HL-60 (cell line): ENCODE measurements around the gene CYP4F3.

ENCODE experiments used
- DNase-seq, 2 experiments: peaks; one replicate each; pipeline ENCODE4 v3.0.0-alpha.2; 2010 to 2020; ENCODE audit warnings: low read depth in 1 of 2, low spot score in 1 of 2
- H3K27ac ChIP-seq: fragments of 250-450 bp; sonication (Bioruptor Pico); replicated peaks from 2 replicates; pipeline ENCODE4 v1.5.1; 2020; ENCODE audit warnings: mild to moderate bottlenecking, moderate library complexity
- H3K27me3 ChIP-seq: fragments of 250-450 bp; sonication (Bioruptor Pico); 2 replicates; pipeline ENCODE4 v1.5.1; 2021; ENCODE audit warnings: mild to moderate bottlenecking, moderate library complexity; ENCODE audit not compliant: insufficient read depth, poor library complexity, severe bottlenecking
- H3K4me3 ChIP-seq: replicated peaks from 2 replicates; pipeline ENCODE4 v1.5.1; 2011; ENCODE audit warnings: mild to moderate bottlenecking, control low read depth, low read length; ENCODE audit not compliant: insufficient read depth
- GABPA ChIP-seq: IDR thresholded peaks from 2 replicates; pipeline ENCODE4 v1.6.1; 2012; ENCODE audit warnings: low read depth
- POLR2AphosphoS5 ChIP-seq: IDR thresholded peaks from 2 replicates; pipeline ENCODE4 v1.6.1; 2012; ENCODE audit warnings: low read depth
- SPI1 ChIP-seq: IDR thresholded peaks from 2 replicates; pipeline ENCODE4 v1.6.1; 2012; ENCODE audit warnings: low read depth, mild to moderate bottlenecking, borderline replicate concordance
- TF ChIP-seq, protein P1 (sequence below): IDR thresholded peaks from 2 replicates; pipeline ENCODE4 v1.6.1; 2012; ENCODE audit warnings: low read depth; ENCODE audit not compliant: insufficient replicate concordance
- TF ChIP-seq, protein P2 (sequence below): IDR thresholded peaks from one replicate; pipeline ENCODE4 v1.5.1; 2011; ENCODE audit warnings: low read length, control low read depth, inconsistent platforms; ENCODE audit not compliant: insufficient read depth

CYP4F3 gene

DNA sequence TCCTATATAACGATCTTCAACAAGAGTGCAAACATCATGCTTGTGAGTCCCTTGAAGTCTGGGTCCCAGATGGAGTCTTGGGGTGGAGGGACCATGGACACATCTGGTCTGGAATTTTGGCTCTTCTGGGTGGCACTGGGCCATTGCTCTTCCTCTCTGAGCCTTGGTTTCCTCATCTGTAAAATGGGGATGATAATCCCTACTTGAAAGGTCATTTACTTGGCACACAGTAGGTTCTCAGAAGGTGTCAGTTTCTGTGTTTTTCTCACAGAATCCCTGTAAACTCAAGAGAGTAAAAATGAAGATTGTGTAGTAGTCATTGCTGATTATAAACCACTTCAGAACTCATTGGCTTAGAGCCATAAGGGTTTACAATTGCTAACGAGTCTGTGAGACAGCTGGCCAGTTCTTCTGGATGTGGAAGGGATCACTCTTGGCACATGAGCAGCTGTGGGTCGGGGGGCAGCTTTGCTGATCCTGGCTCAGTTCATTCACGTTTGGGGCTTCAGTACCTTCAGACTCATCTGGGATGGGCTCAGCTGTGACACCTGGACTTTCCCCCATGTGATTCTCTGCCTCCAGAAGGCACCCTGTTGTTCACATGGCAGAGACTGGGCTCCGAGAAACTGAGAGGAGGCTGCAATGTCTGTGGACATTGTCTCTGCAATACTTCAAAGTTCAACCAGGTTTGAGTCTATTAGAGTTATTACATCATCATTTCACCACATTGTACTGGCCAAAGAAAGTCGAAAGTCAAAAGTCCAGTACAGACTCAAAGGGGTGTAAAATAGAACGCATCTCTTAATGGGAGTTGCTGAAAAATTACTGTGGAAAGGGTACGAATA is 40.0 kb downstream of the CYP4F3 start:
- H3K27me3 ChIP-seq, result no peaks in the 10 kb centered on the region
- TF ChIP-seq POLR2AphosphoS5 (no peak), GABPA (no peak), SPI1 (no peak)
- TF ChIP-seq, protein P1, sequence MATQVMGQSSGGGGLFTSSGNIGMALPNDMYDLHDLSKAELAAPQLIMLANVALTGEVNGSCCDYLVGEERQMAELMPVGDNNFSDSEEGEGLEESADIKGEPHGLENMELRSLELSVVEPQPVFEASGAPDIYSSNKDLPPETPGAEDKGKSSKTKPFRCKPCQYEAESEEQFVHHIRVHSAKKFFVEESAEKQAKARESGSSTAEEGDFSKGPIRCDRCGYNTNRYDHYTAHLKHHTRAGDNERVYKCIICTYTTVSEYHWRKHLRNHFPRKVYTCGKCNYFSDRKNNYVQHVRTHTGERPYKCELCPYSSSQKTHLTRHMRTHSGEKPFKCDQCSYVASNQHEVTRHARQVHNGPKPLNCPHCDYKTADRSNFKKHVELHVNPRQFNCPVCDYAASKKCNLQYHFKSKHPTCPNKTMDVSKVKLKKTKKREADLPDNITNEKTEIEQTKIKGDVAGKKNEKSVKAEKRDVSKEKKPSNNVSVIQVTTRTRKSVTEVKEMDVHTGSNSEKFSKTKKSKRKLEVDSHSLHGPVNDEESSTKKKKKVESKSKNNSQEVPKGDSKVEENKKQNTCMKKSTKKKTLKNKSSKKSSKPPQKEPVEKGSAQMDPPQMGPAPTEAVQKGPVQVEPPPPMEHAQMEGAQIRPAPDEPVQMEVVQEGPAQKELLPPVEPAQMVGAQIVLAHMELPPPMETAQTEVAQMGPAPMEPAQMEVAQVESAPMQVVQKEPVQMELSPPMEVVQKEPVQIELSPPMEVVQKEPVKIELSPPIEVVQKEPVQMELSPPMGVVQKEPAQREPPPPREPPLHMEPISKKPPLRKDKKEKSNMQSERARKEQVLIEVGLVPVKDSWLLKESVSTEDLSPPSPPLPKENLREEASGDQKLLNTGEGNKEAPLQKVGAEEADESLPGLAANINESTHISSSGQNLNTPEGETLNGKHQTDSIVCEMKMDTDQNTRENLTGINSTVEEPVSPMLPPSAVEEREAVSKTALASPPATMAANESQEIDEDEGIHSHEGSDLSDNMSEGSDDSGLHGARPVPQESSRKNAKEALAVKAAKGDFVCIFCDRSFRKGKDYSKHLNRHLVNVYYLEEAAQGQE, result no peak
- TF ChIP-seq, protein P2, sequence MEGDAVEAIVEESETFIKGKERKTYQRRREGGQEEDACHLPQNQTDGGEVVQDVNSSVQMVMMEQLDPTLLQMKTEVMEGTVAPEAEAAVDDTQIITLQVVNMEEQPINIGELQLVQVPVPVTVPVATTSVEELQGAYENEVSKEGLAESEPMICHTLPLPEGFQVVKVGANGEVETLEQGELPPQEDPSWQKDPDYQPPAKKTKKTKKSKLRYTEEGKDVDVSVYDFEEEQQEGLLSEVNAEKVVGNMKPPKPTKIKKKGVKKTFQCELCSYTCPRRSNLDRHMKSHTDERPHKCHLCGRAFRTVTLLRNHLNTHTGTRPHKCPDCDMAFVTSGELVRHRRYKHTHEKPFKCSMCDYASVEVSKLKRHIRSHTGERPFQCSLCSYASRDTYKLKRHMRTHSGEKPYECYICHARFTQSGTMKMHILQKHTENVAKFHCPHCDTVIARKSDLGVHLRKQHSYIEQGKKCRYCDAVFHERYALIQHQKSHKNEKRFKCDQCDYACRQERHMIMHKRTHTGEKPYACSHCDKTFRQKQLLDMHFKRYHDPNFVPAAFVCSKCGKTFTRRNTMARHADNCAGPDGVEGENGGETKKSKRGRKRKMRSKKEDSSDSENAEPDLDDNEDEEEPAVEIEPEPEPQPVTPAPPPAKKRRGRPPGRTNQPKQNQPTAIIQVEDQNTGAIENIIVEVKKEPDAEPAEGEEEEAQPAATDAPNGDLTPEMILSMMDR, result no peak
- DNase-seq, result no peak
- H3K27ac ChIP-seq, result no peak overlapping the region
- no peak overlapping the region for H3K4me3 ChIP-seq

DNA sequence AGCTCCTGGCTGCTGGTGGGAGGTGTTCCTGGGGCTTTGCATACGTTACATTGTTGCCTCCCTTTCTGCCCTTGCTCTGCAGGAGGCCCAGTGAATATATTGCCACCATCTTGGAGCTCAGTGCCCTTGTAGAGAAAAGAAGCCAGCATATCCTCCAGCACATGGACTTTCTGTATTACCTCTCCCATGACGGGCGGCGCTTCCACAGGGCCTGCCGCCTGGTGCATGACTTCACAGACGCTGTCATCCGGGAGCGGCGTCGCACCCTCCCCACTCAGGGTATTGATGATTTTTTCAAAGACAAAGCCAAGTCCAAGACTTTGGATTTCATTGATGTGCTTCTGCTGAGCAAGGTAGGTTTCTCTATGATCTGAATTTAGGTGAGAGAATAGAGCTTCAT is 42.7 kb downstream of the CYP4F3 start:
- H3K4me3 ChIP-seq, result no peak overlapping the region
- H3K27ac ChIP-seq, result no peak overlapping the region
- no peak for TF ChIP-seq GABPA
- TF ChIP-seq SPI1, result no peak
- TF ChIP-seq, protein P1, result no peak
- no peak for TF ChIP-seq POLR2AphosphoS5
- TF ChIP-seq, protein P2, result no peak
- H3K27me3 ChIP-seq, result no peaks in the 10 kb centered on the region
- no peak for DNase-seq

DNA sequence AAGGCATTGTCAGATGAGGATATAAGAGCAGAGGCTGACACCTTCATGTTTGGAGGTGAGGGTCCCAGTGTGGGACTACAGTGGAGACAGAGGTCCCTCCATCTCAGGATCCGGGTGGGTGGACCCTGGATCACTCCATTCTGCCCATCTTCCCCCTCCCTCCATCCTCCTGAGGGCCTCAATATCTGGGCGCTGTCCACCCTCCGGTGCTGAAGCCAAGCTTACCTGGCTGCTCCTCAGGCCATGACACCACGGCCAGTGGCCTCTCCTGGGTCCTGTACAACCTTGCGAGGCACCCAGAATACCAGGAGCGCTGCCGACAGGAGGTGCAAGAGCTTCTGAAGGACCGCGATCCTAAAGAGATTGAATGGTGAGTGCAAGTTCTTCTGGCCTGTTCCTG is 44.1 kb downstream of the CYP4F3 start:
- no peaks in the 10 kb centered on the region for H3K27me3 ChIP-seq
- no peak overlapping the region for H3K4me3 ChIP-seq
- DNase-seq, result no peak
- H3K27ac ChIP-seq, result no peak overlapping the region
- TF ChIP-seq, protein P2, result no peak
- TF ChIP-seq, protein P1, result peak; percentile 95
